ENCODE measurements around the gene TLR5.

TLR5 gene

DNA sequence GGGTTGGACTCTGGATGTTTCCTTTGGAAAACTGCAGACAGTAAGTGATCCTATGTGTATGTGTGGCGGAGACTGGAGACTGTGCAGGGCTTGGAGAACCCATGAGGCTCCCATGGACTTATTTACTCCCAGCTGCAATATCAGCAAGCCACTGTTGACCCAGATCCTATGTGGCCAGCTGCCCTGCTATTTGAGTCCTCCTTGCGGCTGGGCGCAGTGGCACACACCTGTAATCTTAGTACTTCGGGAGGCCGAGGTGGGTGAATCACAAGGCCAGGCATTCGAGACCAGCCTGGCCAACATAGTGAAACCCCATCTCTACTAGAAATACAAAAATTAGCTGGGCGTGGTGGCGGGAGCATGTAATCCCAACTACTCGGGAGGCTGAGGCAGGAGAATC is 83.5 kb downstream of the TLR5 start:
- no peak for DNase-seq

Measured in NCI-H345 (cell line).